Thyroid gland (tissue), 4 donors: ENCODE data around the gene KY.

Source experiments
- CTCF ChIP-seq, 6 experiments: fragments of 200-600 bp in 3 of 6; fragments of 450-650 bp in 3 of 6; sonication (generic) in 3 of 6; IDR thresholded peaks; one replicate each; pipeline ENCODE4 v1.5.1; 2016 to 2019; ENCODE audit warnings: antibody characterized with exemption in 6 of 6, mild to moderate bottlenecking in 2 of 6, inconsistent platforms in 1 of 6, moderate library complexity in 1 of 6
- POLR2A ChIP-seq, 2 donors: fragments of 450-650 bp; IDR thresholded peaks; one replicate each; pipeline ENCODE4 v1.6.1; 2017; ENCODE audit warnings: antibody characterized with exemption in 2 of 2, mild to moderate bottlenecking in 2 of 2, moderate library complexity in 1 of 2

DNA sequence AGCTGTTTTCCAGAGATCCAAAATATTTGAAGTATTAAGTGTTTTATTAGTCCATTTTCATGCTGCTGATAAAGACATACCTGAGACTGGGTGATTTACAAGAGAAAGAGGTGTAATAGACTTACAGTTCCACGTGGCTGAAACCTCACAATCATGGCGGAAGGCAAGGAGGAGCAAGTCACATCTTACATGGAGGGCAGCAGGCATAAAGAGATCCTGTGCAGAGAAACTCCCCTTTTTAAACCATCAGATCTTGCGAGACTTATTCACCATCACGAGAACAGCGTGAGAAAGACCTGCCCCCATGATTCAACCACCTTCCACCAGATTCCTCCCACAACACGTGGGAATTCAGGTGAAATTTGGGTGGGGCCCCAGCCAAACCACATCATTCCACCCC is 82.0 kb downstream of the KY start:
- TF ChIP-seq CTCF (IDR thresholded peaks at IDR 0.05) (no peak), POLR2A (IDR thresholded peaks at IDR 0.05) (no peak)
